Hepatic stellate cell (primary cell): Measurements from ENCODE around the gene ZNF302.
A peak's percentile ranks its signal among the peaks of the same experiment; 100 is the strongest.
"Not testable (repeated sequence)": the region's sequence is repeated elsewhere in the genome, so short reads cannot be mapped to it uniquely, and the experiment has no call there.

ENCODE experiments used
- DNase-seq: peaks from one replicate; pipeline ENCODE4 v3.0.0; 2011; ENCODE audit warnings: low spot score

ZNF302 gene

GRCh38 chr19:34677386-34678084 is at the start of gene ZNF302:
Gene ZNF302 (plus strand): TSS chr19:34677678. CDS start chr19:34678805, 1,127 bp downstream.
- DNase-seq, result peak; percentile 95

GRCh38 chr19:34633802-34634201 is 43.7 kb upstream of the ZNF302 start:
- DNase-seq, result no peak

GRCh38 chr19:34639491-34640085 is 37.9 kb upstream of the ZNF302 start:
- DNase-seq, result peak; percentile 19

- no peak for DNase-seq
Measured at GRCh38 chr19:34642241-34642640, 35.2 kb upstream of the ZNF302 start.

GRCh38 chr19:34644991-34645461 is 32.5 kb upstream of the ZNF302 start:
- no peak for DNase-seq

GRCh38 chr19:34645551-34645950 is 31.9 kb upstream of the ZNF302 start:
- DNase-seq, result no peak

- DNase-seq, result no peak
Measured at GRCh38 chr19:34649886-34650543, 27.5 kb upstream of the ZNF302 start.

- DNase-seq, result no peak
Measured at GRCh38 chr19:34651747-34652146, 25.7 kb upstream of the ZNF302 start.

- no peak for DNase-seq
Measured at GRCh38 chr19:34654796-34655195, 22.7 kb upstream of the ZNF302 start.

- no peak for DNase-seq
Measured at GRCh38 chr19:34655651-34656050, 21.8 kb upstream of the ZNF302 start.

- DNase-seq, result no peak
Measured at GRCh38 chr19:34661357-34661756, 16.1 kb upstream of the ZNF302 start.

GRCh38 chr19:34662919-34663318 is 14.6 kb upstream of the ZNF302 start:
- DNase-seq, result no peak

GRCh38 chr19:34664168-34664567 is 13.3 kb upstream of the ZNF302 start:
- no peak for DNase-seq

- no peak for DNase-seq
Measured at GRCh38 chr19:34664870-34665269, 12.6 kb upstream of the ZNF302 start.

GRCh38 chr19:34665275-34665674 is 12.2 kb upstream of the ZNF302 start:
- not testable (repeated sequence) for DNase-seq

GRCh38 chr19:34666200-34666957 is 11.1 kb upstream of the ZNF302 start:
- DNase-seq, result no peak

GRCh38 chr19:34666958-34667265 is 10.6 kb upstream of the ZNF302 start:
- no peak for DNase-seq

GRCh38 chr19:34667349-34668076 is 10.0 kb upstream of the ZNF302 start:
- DNase-seq, result peak; percentile 19

- DNase-seq, result not testable (repeated sequence)
Measured at GRCh38 chr19:34668077-34668689, 9.3 kb upstream of the ZNF302 start.

GRCh38 chr19:34668690-34669089 is 8.8 kb upstream of the ZNF302 start:
- not testable (repeated sequence) for DNase-seq

GRCh38 chr19:34669305-34669704 is 8.2 kb upstream of the ZNF302 start:
- DNase-seq, result no peak
